Inflammatory macrophage (primary cell): ENCODE results near the gene FGD5.

Source experiments
- DNase-seq, 2 donors: peaks; one replicate each; pipeline ENCODE4 v3.0.0-alpha.2; 2020 to 2022

The FGD5 gene

GRCh38 chr3:14935592-14936345, 117.0 kb downstream of the FGD5 start:
- DNase-seq = no peak

- peak; percentile 60 to 63 for DNase-seq
Measured at GRCh38 chr3:14938954-14939353, 120.2 kb downstream of the FGD5 start.

DNA sequence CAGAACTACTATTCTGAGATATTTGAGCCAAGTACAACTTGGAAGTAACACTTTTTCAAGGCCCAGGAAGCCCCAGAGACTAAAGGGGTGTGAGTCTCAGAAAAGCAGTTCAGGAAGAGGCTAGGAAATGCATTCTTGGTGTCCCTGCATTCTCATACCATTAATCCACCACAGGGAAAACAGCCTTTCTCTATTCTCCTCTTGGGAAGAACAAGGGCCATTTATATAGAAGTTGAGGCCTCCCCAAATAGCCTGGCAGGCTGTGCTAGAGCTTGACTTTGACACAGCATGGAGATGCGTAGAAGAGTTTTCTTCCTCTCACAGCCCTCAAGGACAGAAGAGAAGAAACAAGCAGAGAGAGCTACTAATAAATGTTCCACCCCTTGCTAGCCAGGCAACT, 123.1 kb downstream of the FGD5 start:
- DNase-seq = no peak

DNA sequence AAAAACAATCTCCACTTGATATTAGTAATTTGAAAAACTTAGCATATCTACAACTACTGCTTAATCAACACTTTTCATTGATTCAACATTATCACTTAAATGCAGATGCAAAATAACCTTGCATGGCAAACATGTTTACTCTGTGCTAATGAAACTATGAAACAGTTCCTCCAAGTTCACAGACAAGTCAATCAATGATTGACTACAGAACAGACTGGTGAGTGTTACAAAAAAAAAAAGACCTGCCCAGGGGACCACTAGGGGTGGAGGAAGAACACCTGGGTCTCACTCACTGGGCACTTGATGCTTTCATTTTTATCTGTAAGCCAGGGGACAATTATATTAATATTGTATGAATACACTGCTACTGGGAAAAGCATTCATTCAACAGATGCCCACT, 124.3 kb downstream of the FGD5 start:
- no peak for DNase-seq

DNA sequence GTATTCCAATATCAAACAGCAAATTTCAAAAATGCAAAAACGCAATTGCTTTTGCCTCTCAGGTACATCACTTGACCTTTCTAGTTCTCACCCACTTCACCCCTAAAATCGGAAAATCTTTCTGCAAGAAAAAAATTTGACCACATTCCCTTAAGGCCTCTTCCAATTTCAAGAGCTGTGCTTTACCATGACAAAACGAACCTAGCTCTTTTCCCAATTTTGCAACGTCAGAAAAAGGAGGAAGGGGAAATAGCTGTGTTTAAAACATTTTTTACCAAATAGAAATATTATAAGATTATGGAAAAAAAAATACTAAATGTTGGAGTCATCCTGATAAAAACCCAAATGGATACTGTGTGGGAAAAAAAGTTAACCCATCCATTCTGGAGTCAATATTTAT, 127.5 kb downstream of the FGD5 start:
- DNase-seq = peak; percentile 32 to 40

DNA sequence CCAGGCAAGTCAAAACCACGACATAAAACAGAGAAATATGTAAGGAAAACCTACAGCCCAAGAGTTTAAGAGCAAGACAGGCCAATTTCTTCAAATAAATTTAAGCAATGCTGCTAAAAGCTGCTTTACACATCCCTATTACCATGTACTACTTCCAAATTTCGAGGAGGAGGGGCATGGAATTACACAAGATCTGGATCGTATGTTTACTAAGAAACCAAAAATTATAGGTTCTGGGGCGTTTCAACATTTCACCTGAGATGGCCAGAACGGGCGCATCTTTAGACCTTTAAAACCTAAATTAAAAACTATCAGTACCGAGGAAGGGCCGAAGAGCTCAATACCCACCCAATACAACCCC, 128.0 kb downstream of the FGD5 start:
- DNase-seq = peak; percentile 35 to 53

DNA sequence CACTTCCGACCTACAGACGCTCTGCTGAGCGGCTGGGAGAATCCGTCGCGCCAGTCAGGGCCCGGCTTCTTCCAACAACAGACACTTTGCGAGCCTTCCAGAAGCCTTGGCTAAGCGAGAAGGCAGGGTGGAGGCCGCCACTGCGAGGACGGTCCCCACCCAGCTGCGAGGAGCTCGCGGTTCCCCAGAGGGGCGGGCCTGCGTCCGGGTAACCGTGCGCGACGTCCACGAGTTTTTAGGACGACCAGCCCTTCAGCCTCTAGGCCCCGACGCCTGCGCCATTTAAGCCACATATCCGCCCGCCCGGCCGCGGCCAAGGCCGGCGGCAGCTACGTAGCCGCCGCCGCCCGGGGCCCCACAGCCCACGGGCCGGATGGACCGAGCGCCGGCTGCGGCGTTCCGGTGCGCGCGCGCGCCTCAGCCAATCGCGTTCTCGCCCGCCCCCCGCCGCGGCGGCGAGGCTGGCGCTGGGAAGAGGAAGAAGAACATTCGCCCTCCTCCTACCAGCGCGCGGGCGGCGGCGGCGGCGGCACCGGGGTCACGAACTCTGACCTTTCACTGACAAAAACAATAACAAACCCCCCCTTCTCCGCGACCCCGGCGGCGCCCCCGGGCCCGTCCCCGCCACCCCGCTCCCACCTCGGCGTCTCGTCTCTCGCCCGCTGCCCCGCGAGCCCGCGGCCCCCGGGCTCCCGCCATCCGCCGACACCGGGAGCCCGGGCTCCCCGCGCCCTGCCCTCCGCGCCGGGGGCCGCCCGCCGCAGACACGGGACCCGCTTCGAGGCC, 128.5 kb downstream of the FGD5 start, which contains the start of gene NR2C2:
Gene NR2C2, plus strand, starts transcription at position 484 of the 786 bp plus-strand sequence. CDS start 56,332 bp downstream, outside the sequence.
- DNase-seq = peak; percentile 91 to 93

DNA sequence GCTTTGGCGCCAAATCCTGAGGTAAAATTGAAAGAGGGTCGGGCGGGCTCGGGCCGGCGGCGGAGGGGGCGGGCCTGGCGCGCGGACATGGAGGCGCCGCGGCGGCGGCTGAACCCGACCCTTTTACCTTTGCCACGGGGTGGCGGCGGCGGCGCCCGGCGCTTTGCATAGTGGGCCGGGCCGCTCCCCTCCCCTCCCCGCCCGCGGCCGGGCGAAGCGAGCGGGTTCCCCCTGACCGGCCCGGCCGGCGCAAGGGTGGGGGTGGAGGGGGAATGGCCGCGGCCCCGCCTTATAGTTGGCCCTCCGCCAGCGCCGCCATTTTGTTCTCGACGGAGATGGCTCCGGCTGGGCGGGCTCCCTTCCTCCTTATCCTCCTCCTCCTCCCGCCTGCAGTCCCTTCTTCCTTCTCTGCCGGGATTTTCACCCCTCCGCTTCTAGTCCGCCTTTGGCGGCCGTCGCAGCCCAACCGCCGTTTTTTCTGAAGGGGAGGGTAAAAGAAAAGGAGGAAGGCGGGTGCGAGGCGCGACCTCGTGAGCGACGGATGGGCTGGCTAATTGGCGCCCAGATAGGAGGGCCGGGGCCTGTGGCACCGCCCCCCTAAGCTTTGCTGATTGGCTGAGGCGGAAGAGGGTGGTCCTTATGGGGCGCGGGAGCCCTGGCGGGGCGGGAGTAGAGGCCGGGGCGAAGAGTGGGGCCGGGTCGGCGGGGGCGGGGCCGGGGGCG, 129.3 kb downstream of the FGD5 start:
- DNase-seq = peak; percentile 97 to 98

- no peak for DNase-seq
Measured at GRCh38 chr3:14948609-14949038, 129.9 kb downstream of the FGD5 start.

- DNase-seq = no peak
Measured at GRCh38 chr3:14949126-14949525, 130.4 kb downstream of the FGD5 start.

GRCh38 chr3:14950274-14950673, 131.5 kb downstream of the FGD5 start:
- no peak for DNase-seq

DNA sequence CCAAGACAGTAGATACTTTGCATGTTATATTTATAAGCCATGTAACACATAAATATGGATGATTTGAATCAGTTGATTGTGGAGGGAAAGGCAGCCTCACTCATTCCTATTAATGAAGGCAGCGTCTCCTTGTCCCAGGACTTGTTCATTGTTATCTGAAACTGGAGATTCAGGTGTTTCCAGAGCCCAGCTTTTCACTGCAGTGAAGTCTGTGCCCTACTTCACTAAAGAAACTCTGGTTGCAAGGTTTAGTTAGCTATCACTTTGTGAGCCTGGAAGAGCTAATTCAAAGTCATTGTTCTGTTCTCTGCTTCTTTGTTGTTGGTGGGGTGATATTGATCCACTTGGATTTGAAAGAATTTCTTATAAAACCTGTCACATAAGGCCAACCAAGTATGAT, 138.4 kb downstream of the FGD5 start:
- no peak for DNase-seq

DNA sequence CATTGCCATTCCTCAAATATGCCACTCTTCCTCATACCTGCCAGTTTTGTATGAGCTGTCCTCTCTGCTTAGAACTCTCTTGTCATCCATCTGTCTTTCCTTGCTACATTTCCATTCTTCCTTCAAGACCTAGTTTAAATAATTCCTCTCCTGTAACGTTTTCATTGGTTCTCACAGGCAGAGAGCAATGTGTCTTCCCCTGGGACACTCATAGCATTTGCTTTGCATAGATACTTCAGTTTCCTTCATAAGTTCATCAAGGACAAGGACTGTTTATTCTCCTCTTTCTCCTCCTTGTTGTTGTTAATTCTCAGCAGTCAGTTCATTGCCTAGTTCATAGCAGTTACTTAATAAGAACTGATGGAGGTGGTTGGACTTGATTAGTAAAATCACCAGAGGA, 139.2 kb downstream of the FGD5 start:
- DNase-seq = no peak

- DNase-seq = no peak
Measured at GRCh38 chr3:14959359-14959943, 140.7 kb downstream of the FGD5 start.

DNA sequence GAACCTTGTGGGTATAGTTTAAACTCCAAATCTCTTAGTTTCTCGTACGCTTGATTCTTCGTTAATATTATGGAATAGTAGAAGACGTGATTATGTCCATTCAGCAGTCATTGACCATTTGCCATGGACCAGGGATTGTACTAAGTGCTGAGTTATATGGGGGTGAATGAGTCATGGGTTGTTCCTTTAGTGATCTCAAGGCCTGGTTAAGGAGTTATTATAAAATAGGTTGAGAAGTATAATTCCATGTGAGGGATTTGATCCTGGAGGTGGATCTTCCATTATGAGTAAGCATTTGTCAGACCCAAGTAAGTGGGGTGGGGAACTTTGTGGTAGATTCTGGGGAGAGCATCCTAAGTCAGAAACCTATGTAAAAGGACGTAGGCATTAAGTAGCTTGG, 144.0 kb downstream of the FGD5 start:
- DNase-seq = no peak

DNA sequence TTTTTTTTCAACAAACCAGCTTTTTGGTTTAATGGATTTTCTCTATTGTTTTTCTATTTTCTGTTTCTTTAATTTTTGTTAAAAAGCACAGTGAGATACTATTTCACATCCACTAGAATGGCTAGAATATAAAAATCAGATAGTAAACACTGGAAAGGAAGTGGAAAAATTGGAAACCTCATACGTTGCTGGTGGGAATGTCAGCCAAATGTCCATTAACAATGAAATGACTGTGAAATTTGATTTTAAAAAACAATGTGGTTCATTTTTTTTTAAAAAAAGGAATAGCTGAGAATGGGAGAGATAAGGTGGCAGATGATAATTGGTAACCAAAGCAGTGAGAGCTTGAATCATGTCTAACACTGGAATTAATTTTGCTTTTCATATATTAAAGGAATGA, 148.5 kb downstream of the FGD5 start:
- DNase-seq = no peak

- no peak for DNase-seq
Measured at GRCh38 chr3:14969671-14970070, 150.9 kb downstream of the FGD5 start.

DNA sequence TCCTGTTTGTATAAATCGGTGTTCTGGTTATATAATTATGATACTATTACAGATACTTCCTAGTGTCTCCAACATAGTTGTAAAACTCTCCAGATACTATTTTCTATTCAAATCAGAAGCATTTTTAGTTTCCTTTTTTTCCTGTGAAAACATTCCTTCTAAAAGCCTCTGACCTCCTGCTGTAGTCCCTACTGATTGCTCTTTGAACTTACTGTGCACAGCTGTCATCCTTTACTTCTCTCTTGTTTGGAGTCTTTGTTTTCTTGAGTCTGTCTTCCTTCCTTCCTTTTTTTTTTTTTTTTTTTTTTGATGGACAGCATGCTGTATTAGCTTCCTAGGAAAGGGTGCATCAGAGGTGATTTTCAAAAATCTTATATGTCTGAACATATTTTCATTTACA, 157.6 kb downstream of the FGD5 start:
- DNase-seq = no peak

DNA sequence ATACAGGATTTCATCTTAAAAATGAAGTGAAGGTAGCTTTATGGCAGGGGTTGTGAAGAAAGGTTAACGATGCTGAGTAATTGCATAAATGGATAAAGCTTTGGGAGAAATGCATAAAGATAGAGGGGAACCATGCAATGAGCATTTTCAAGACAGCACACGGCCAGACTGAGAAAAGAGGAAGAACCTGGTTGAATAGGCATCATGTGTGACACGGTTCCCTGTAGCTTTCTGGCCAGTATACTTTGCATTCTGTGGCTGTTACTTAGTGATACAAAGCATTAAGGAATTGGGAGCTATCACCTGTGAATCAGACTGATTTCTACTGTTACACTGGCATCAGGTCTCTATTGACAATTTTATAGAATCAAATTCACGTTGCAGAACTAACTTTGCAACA, 161.9 kb downstream of the FGD5 start:
- DNase-seq = peak; percentile 33 to 47
